ENCODE results near the gene SLC39A11.

Gene SLC39A11

DNA sequence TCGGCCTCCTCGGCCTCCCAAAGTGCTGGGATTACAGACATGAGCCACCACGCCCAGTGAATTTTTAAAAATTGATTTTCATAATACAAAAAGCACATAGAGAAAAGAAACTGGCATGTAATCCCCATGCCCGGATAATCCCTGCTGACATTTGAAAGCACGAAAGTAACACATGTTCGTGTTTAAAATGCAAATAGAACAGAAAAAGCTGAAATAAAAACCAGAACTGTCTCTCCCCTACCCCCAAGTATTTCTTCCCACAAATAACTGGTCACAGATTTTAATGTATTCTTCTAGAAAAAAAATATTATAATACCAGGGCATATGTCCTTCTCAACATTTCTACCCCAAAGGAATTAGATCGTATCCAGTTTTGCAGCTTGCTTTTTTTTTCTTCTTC lies 222.9 kb downstream of the SLC39A11 start:
- TF ChIP-seq, protein P1, sequence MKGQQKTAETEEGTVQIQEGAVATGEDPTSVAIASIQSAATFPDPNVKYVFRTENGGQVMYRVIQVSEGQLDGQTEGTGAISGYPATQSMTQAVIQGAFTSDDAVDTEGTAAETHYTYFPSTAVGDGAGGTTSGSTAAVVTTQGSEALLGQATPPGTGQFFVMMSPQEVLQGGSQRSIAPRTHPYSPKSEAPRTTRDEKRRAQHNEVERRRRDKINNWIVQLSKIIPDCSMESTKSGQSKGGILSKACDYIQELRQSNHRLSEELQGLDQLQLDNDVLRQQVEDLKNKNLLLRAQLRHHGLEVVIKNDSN (IDR thresholded peaks at IDR 0.05) = no peak
- no peak for TF ChIP-seq CEBPB (IDR thresholded peaks at IDR 0.05)
- TF ChIP-seq YY1 (IDR thresholded peaks at IDR 0.05; ENCODE audit: low read depth) = no peak
- TF ChIP-seq TCF12 (IDR thresholded peaks at IDR 0.05; ENCODE audit: low read depth) = no peak
- no peak for TF ChIP-seq TAF1 (IDR thresholded peaks at IDR 0.05; ENCODE audit: low read depth)
- no peak for TF ChIP-seq FOXM1 (IDR thresholded peaks at IDR 0.05; ENCODE audit: borderline replicate concordance, low read depth)
- no peak for TF ChIP-seq ZBTB7A (IDR thresholded peaks at IDR 0.05; ENCODE audit: low read depth)
- no peak for TF ChIP-seq EGR1 (IDR thresholded peaks at IDR 0.05)
- no peak for TF ChIP-seq CREB1 (IDR thresholded peaks at IDR 0.05; ENCODE audit: low read depth)
- no peak for TF ChIP-seq TEAD4 (IDR thresholded peaks at IDR 0.05)

DNA sequence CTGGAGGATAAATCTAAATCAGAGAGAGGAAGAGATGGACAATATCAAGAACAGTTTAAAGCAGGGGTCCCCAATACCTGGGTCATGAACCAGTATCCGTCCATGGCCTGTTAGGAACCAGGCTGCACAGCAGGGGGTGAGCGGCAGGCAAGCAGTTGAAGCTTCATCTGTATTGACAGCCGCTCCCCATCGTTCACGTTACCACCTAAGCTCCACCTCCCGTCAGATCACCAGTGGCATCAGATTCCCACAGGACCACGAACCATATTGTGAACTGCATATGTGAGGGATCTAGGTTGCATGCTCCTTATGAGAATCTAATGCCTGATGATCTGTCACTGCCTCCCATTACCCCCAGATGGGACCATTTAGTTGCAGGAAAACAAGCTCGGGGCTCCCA lies 226.5 kb downstream of the SLC39A11 start:
- TF ChIP-seq TAF1 (IDR thresholded peaks at IDR 0.05; ENCODE audit: low read depth) (no peak), EP300 (IDR thresholded peaks at IDR 0.05; ENCODE audit: borderline replicate concordance) (no peak), TEAD4 (IDR thresholded peaks at IDR 0.05) (no peak)

DNA sequence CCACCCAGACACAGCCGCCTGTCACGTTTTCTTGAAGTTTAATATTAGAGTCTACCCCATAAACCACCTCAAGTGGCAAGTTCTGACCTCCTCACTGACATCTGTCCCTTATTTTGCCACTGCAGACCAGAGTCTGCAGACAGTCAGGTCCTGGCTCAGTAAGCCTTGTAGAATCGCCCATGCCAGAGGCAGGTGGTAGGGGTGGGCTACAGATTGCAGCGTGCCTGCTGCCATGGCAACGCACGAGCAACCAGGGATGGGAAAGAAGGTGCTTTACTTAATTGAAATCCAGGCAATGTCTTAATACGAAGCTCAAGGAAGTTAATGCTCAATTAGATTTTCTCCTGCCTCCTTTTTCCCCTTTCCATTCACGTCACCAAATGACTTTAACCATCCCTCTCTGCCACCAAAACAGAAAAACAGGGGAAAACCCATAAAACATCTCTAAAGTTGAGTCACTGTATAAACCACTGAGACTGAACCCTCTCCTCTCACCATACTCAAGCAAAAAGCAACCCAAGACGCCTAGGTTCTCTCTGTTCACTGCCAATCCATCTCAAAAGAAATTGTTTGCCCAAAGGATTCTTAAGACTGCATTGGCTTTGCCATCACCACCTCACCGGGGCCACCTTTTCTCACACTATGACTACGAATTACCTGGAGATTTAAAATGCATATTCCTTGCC lies 228.8 kb downstream of the SLC39A11 start:
- TF ChIP-seq, protein P2, sequence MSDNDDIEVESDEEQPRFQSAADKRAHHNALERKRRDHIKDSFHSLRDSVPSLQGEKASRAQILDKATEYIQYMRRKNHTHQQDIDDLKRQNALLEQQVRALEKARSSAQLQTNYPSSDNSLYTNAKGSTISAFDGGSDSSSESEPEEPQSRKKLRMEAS (IDR thresholded peaks at IDR 0.05) = no peak
- no peak for TF ChIP-seq EGR1 (IDR thresholded peaks at IDR 0.05)
- TF ChIP-seq, protein P3, sequence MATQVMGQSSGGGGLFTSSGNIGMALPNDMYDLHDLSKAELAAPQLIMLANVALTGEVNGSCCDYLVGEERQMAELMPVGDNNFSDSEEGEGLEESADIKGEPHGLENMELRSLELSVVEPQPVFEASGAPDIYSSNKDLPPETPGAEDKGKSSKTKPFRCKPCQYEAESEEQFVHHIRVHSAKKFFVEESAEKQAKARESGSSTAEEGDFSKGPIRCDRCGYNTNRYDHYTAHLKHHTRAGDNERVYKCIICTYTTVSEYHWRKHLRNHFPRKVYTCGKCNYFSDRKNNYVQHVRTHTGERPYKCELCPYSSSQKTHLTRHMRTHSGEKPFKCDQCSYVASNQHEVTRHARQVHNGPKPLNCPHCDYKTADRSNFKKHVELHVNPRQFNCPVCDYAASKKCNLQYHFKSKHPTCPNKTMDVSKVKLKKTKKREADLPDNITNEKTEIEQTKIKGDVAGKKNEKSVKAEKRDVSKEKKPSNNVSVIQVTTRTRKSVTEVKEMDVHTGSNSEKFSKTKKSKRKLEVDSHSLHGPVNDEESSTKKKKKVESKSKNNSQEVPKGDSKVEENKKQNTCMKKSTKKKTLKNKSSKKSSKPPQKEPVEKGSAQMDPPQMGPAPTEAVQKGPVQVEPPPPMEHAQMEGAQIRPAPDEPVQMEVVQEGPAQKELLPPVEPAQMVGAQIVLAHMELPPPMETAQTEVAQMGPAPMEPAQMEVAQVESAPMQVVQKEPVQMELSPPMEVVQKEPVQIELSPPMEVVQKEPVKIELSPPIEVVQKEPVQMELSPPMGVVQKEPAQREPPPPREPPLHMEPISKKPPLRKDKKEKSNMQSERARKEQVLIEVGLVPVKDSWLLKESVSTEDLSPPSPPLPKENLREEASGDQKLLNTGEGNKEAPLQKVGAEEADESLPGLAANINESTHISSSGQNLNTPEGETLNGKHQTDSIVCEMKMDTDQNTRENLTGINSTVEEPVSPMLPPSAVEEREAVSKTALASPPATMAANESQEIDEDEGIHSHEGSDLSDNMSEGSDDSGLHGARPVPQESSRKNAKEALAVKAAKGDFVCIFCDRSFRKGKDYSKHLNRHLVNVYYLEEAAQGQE (IDR thresholded peaks at IDR 0.05; ENCODE audit: low read depth) = no peak
- TF ChIP-seq, protein P1 (IDR thresholded peaks at IDR 0.05) = no peak
- TF ChIP-seq NFIC (IDR thresholded peaks at IDR 0.05) = no peak
- no peak for TF ChIP-seq ZBTB7A (IDR thresholded peaks at IDR 0.05; ENCODE audit: low read depth)
- TF ChIP-seq YY1 (IDR thresholded peaks at IDR 0.05; ENCODE audit: low read depth) = no peak
- TF ChIP-seq RAD21 (IDR thresholded peaks at IDR 0.05; ENCODE audit: low read depth) = no peak
- no peak for TF ChIP-seq CREB1 (IDR thresholded peaks at IDR 0.05; ENCODE audit: low read depth)
- TF ChIP-seq CEBPB (IDR thresholded peaks at IDR 0.05) = no peak
- TF ChIP-seq TAF1 (IDR thresholded peaks at IDR 0.05; ENCODE audit: low read depth) = no peak
- no peak for TF ChIP-seq TCF12 (IDR thresholded peaks at IDR 0.05; ENCODE audit: low read depth)
- TF ChIP-seq FOXM1 (IDR thresholded peaks at IDR 0.05; ENCODE audit: borderline replicate concordance, low read depth) = no peak
- no peak for TF ChIP-seq EP300 (IDR thresholded peaks at IDR 0.05; ENCODE audit: borderline replicate concordance)
- no peak for TF ChIP-seq TEAD4 (IDR thresholded peaks at IDR 0.05)

DNA sequence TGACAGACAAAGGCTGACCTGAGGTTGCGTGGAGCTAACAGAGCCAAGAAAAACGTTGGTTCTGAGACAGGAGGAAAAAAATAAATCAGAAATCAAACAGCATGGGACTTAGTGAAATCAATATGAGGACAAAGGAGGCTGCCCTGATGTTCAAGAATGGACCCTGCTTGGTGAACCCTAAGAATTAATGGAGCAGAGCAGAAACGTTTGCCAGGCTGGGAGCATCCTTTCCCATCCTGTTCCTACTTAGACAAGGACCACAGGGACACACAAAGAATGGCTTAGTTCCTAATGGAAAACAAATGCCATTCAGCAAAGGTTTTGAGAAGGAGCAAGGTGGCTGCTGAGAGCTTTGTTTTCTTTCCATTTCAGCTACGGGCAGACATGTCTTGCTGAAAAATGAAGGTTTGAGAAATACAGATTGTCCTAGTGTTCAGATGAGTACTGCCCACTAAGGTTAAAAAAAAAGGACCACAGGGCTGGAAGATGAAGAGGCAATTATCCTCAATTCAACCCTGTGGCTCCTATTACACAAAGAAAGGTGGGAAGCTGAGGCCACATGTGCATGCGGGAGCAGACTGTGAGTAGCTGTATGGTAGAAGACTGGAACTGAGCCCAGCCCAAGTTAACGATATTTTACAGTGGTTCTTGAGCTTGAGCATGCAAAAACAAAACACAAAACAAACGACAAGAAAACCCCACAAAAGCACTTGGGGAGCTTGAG lies 230.1 kb downstream of the SLC39A11 start:
- TF ChIP-seq CREB1 (IDR thresholded peaks at IDR 0.05; ENCODE audit: low read depth) = no peak
- TF ChIP-seq, protein P1 (IDR thresholded peaks at IDR 0.05) = no peak
- TF ChIP-seq NFIC (IDR thresholded peaks at IDR 0.05) = no peak
- TF ChIP-seq, protein P2 (IDR thresholded peaks at IDR 0.05) = no peak
- TF ChIP-seq ZBTB7A (IDR thresholded peaks at IDR 0.05; ENCODE audit: low read depth) = no peak
- TF ChIP-seq TEAD4 (IDR thresholded peaks at IDR 0.05) = no peak
- TF ChIP-seq, protein P3 (IDR thresholded peaks at IDR 0.05; ENCODE audit: low read depth) = no peak
- no peak for TF ChIP-seq FOXM1 (IDR thresholded peaks at IDR 0.05; ENCODE audit: borderline replicate concordance, low read depth)
- TF ChIP-seq TAF1 (IDR thresholded peaks at IDR 0.05; ENCODE audit: low read depth) = no peak
- no peak for TF ChIP-seq CEBPB (IDR thresholded peaks at IDR 0.05)
- no peak for TF ChIP-seq EGR1 (IDR thresholded peaks at IDR 0.05)

DNA sequence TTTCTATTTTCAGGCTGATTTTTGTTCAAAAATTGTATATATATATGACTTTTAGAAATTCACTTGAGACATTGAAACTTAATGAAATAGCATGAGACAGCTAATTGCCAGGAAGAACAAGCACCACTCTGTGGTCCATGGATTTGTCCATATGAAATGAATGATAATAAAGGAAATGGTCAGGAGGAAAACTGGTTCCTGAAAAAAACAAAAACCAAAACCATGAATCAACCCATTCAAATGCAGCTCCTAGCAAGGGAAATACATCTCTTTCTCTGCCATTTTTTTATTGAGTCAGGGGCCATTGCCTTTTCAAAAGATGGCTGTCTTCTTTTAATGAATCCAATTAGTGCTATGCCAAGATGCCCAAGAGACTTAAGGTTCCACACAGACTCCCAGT lies 230.7 kb downstream of the SLC39A11 start:
- TF ChIP-seq, protein P3 (IDR thresholded peaks at IDR 0.05; ENCODE audit: low read depth) = no peak
- TF ChIP-seq CEBPB (IDR thresholded peaks at IDR 0.05) = no peak
- no peak for TF ChIP-seq TEAD4 (IDR thresholded peaks at IDR 0.05)
- TF ChIP-seq RAD21 (IDR thresholded peaks at IDR 0.05; ENCODE audit: low read depth) = no peak
- no peak for TF ChIP-seq EGR1 (IDR thresholded peaks at IDR 0.05)
- TF ChIP-seq TCF12 (IDR thresholded peaks at IDR 0.05; ENCODE audit: low read depth) = no peak
- TF ChIP-seq, protein P2 (IDR thresholded peaks at IDR 0.05) = no peak
- TF ChIP-seq FOXM1 (IDR thresholded peaks at IDR 0.05; ENCODE audit: borderline replicate concordance, low read depth) = no peak
- no peak for TF ChIP-seq YY1 (IDR thresholded peaks at IDR 0.05; ENCODE audit: low read depth)
